Measurements from ENCODE around the gene TOGARAM2. TPM values are rescaled to one million over a fixed set of nuclear protein-coding genes. Genes with fewer than 3 reads are reported as not detected.

The TOGARAM2 gene
- total and polyA plus RNA-seq, 10 of the 15 experiments (the other 5 are each of a cell fraction or from before 2014, with no cell fraction given): 0.01 to 0.06 (median 0.03) TPM; not detected in 7

DNA sequence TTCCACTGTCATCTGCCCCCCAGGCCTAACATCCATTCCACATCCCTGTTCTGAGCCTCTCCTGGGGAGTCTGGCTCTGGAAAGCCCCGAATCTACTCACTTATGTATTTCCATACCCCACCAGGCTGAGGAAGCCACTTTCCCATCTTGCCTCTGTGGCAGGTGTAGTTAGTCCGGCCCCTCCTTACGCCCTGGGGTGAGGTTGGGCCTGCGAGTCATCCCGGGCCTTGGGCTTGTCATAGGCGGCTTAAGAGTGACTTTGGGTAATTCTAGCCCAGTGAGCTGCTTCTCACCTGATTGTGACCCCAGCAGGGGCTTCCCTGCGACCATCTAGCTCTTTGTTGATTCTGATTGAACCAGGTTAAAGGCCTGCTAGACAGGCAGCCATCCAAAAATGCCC, 72.1 kb downstream of the TOGARAM2 start (continued):
- TF ChIP-seq NR2C2 (IDR thresholded peaks at IDR 0.05; ENCODE audit: borderline replicate concordance, control insufficient read depth, insufficient read length, low read depth): no peak
- TF ChIP-seq, protein P1, sequence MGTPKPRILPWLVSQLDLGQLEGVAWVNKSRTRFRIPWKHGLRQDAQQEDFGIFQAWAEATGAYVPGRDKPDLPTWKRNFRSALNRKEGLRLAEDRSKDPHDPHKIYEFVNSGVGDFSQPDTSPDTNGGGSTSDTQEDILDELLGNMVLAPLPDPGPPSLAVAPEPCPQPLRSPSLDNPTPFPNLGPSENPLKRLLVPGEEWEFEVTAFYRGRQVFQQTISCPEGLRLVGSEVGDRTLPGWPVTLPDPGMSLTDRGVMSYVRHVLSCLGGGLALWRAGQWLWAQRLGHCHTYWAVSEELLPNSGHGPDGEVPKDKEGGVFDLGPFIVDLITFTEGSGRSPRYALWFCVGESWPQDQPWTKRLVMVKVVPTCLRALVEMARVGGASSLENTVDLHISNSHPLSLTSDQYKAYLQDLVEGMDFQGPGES (IDR thresholded peaks at IDR 0.05): no peak
- TF ChIP-seq, protein P2, sequence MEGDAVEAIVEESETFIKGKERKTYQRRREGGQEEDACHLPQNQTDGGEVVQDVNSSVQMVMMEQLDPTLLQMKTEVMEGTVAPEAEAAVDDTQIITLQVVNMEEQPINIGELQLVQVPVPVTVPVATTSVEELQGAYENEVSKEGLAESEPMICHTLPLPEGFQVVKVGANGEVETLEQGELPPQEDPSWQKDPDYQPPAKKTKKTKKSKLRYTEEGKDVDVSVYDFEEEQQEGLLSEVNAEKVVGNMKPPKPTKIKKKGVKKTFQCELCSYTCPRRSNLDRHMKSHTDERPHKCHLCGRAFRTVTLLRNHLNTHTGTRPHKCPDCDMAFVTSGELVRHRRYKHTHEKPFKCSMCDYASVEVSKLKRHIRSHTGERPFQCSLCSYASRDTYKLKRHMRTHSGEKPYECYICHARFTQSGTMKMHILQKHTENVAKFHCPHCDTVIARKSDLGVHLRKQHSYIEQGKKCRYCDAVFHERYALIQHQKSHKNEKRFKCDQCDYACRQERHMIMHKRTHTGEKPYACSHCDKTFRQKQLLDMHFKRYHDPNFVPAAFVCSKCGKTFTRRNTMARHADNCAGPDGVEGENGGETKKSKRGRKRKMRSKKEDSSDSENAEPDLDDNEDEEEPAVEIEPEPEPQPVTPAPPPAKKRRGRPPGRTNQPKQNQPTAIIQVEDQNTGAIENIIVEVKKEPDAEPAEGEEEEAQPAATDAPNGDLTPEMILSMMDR (IDR thresholded peaks at IDR 0.05 in 2 of 3, conservative IDR thresholded peaks at IDR 0.05 in 1 of 3; ENCODE audit: control insufficient read depth in 2 of 3, extremely low read depth in 1 of 3, insufficient read depth in 1 of 3, low read depth in 3 of 3, low read length in 3 of 3): no peak
- TF ChIP-seq, protein P3, sequence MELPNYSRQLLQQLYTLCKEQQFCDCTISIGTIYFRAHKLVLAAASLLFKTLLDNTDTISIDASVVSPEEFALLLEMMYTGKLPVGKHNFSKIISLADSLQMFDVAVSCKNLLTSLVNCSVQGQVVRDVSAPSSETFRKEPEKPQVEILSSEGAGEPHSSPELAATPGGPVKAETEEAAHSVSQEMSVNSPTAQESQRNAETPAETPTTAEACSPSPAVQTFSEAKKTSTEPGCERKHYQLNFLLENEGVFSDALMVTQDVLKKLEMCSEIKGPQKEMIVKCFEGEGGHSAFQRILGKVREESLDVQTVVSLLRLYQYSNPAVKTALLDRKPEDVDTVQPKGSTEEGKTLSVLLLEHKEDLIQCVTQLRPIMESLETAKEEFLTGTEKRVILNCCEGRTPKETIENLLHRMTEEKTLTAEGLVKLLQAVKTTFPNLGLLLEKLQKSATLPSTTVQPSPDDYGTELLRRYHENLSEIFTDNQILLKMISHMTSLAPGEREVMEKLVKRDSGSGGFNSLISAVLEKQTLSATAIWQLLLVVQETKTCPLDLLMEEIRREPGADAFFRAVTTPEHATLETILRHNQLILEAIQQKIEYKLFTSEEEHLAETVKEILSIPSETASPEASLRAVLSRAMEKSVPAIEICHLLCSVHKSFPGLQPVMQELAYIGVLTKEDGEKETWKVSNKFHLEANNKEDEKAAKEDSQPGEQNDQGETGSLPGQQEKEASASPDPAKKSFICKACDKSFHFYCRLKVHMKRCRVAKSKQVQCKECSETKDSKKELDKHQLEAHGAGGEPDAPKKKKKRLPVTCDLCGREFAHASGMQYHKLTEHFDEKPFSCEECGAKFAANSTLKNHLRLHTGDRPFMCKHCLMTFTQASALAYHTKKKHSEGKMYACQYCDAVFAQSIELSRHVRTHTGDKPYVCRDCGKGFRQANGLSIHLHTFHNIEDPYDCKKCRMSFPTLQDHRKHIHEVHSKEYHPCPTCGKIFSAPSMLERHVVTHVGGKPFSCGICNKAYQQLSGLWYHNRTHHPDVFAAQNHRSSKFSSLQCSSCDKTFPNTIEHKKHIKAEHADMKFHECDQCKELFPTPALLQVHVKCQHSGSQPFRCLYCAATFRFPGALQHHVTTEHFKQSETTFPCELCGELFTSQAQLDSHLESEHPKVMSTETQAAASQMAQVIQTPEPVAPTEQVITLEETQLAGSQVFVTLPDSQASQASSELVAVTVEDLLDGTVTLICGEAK (IDR thresholded peaks at IDR 0.05; ENCODE audit: borderline replicate concordance): no peak
- TF ChIP-seq RBBP5 (conservative IDR thresholded peaks at IDR 0.05): no peak
- TF ChIP-seq, protein P4, sequence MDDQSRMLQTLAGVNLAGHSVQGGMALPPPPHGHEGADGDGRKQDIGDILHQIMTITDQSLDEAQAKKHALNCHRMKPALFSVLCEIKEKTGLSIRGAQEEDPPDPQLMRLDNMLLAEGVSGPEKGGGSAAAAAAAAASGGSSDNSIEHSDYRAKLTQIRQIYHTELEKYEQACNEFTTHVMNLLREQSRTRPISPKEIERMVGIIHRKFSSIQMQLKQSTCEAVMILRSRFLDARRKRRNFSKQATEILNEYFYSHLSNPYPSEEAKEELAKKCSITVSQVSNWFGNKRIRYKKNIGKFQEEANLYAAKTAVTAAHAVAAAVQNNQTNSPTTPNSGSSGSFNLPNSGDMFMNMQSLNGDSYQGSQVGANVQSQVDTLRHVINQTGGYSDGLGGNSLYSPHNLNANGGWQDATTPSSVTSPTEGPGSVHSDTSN (IDR thresholded peaks at IDR 0.05; ENCODE audit: insufficient replicate concordance, low read depth, low read length): no peak
- no peak for TF ChIP-seq RUNX3 (IDR thresholded peaks at IDR 0.05; ENCODE audit: low read length)
- no peak for TF ChIP-seq KDM1A (IDR thresholded peaks at IDR 0.05; ENCODE audit: borderline replicate concordance)
